Left renal cortex interstitium (tissue), 4 donors: ENCODE results near the gene GABRG3. TPM values are rescaled to one million over a fixed set of nuclear protein-coding genes. Genes with fewer than 3 reads are reported as not detected.
A peak's percentile ranks its signal among the peaks of the same experiment; 100 is the strongest.
"Not testable (repeated sequence)": the region's sequence is repeated elsewhere in the genome, so short reads cannot be mapped to it uniquely, and the experiment has no call there.

Experiments used
- DNase-seq, 4 donors: peaks; one replicate each; pipeline ENCODE4 v3.0.0-alpha.2; 2013; ENCODE audit warnings: low read depth in 4 of 4, low spot score in 2 of 4, missing footprints in 1 of 4
- polyA plus RNA-seq, 4 donors: library from polyadenylated mRNA; unstranded; fragments of 120-200 nt; gene quantifications; one replicate each; pipeline ENCODE4 v1.2.1, GENCODE V29; 2013; ENCODE audit not compliant: insufficient read length in 4 of 4

GABRG3 gene
- polyA plus RNA-seq, 4 donors: 1.3 to 2.0 (median 1.7) TPM

DNA sequence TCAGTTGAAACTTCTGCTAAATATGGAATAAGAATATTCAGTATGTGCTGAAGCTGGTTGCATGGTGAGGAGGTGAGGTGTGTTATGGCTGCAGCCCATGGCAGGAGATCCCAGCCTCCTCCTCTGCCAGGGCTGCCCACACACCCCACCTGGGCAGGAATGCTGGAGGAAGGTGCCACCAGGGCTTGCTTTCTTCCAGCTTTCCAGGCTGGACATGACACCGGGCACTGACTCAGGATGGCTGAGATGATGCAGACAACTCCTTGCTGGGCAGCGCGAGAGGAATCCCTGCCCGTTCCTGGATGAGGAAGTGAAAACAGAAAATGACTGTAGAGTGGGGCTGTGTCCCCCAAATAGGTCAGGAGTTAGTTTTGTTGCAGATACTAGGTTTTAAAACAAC, 14.1 kb downstream of the GABRG3 start:
- DNase-seq: no peak

DNA sequence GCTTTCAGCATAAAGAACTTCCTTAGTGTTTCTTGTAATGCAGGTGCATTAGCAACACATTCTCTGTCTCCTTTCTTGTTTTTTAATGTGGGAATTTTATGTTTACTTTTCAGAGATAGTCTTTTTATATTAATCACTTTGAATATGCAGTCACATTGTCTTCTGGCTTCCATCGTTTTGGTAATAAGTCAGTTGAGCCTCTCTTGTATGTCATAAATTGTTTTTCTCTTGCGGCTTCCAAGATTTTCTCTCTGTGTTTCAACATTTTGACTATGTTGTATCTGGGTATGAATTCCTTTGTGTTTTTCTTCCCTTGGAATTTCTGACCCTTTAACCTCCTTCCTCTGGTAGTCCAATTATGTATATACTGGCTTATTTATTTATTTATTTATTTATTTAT, 25.3 kb downstream of the GABRG3 start:
- DNase-seq: no peak

DNA sequence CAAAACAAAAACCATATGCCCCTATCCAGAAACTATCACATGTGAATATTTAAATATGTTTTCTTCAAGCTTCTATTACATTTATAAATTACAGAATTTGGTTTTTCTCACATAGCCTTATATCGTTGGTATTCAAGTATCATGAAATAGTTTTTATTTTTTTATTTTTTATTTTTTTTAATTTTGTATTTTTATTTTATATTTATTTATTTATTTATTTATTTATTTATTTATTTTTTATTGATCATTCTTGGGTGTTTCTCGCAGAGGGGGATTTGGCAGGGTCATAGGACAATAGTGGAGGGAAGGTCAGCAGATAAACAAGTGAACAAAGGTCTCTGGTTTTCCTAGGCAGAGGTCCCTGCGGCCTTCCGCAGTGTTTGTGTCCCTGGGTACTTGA, 32.0 kb downstream of the GABRG3 start:
- DNase-seq: not testable (repeated sequence)

DNA sequence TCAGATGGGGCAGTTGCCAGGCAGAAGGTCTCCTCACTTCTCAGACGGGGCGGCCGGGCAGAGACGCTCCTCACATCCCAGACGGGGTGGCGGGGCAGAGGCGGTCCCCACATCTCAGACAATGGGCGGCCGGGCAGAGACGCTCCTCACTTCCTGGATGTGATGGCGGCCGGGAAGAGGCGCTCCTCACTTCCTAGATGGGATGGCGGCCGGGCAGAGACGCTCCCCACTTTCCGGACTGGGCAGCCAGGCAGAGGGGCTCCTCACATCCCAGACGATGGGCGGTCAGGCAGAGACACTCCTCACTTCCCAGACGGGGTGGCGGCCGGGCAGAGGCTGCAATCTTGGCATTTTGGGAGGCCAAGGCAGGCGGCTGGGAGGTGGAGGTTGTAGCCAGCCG, 33.2 kb downstream of the GABRG3 start:
- not testable (repeated sequence) for DNase-seq

DNA sequence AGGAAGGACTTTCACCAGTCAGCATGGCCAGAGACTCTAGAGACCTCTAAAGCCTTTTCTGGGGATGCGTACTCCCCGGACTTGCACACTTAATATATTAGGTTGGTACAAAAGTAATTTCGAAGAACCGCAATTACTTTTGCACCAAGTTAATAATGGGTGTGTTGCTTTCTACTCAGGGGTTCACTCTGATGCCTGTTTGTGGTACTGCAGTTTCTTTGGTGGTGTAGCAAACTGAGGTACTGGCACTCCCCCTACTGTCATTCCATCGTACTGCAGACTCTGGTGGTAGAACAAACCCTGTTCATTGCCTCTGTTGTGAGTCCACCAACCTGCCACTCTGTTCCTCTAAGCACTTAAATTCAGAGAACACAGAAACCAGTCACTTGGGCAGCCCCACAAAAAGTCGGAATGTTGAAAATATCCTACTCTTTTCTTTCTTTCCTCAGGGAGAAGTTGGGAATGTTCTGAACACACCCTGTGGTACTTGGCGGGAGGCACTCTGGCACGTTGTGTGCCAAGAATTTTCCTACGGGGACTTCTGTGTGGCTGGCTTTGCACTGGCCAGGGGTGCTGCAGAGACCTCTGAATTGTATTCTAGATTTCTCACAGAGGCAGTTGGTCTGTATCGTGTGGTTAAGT, 46.3 kb downstream of the GABRG3 start:
- peak; percentile 16 to 59 (median 42) for DNase-seq

DNA sequence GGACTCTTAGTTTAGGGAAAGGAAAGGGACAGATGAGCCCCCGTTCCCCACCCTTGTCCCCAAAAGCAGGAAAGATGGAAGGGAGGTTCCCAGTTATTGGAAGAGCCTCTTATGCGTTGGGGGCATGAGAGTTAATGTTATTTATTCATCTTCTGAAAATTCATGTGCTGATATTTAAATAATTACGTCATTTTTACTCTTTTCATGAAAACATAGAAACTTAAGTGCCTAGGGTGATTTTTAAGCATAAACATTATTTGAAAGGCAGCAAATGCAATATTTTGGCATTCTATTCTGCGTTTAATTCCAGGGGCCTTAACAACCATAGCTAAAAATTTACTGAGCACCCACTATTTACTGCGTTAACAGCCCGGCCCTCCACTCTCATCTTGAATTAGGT, 48.7 kb downstream of the GABRG3 start:
- no peak for DNase-seq

DNA sequence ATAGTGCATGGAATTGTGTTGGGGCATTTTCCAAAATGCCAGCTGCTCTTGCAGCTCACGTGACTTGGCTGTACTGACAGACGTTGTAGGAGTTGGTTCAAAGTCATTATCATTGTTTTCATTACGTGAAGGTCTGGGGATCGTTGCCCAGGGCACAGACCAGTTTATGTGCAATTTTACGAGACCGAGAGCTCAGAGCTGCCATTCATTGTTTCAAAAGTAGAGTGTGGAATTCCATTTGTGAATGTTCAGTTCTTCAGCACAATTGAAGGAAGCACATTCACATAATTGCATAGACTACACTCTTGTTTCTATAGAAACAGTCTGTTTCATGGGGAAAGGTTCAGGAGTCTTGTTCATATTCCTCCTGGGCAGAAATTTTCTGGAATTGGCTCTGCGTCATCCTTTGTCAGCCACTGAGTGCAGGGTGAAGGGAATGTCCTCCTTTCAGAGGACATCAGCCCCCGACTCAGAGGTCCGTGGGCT, 54.5 kb downstream of the GABRG3 start:
- DNase-seq: no peak

DNA sequence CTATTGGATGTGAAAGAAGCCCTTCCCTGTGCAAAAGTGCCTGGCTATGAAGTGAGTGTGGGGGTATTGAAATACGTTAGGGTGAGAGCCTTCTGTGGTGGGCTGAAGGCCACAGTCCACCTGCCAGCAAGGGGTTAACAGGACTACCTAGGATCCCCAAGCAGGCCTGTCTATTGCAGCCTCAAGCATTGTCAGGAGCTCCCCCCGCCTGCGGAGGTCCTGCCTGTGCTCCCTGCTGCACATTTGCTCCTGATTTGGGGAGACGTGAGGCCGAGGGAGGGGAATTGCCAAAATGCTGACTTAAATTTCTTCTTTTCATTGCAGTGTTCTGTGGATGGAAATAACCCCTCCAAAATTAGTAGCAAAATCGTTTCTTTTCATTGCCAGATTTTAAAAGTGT, 56.2 kb downstream of the GABRG3 start:
- DNase-seq: no peak

DNA sequence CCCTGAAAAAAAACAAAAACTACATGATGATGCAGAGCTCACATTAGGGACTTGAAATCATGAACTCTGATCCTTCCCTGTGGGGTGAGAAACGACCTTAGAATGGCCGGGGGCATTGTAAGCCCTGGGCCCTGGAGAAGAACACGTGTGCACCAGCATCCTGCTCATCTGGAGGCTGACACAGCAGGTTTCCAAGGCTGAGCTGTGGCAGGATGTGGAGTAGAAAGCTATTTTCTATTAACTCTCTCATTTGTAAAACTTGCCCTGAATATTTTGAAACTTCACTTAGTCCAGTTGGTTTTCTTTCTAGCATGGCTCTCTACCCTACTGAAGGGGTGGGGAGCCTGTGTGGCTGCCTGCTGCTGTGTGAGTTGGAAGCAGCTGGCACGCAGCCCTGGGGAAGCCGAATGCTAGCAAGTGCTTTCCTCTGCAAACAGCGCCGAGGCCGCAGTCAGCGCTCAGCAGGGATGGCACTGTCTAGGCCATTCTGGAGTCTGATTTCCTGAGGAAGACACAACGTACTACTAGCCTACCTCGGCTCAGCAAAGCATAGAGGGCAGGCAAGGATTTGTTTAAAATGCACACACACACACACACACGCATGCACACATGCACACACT, 58.0 kb downstream of the GABRG3 start:
- no peak for DNase-seq

DNA sequence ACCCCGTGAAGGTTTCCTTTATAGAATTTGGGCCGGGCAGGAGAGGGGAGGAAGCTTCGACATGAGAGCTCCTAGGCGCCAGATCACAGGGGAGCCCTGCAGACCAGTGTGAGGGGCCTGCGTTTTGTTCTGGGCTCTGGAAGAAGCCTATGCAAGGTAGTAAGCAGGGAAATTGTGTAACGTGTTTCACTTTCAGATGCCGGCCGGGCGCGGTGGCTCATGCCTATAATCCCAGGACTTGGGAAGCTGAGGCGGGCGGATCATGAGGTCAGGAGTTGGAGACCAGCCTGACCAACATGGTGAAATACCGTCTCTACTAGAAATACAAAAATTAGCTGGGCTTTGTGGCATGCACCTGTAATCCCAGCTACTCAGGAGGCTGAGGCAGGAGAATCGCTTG, 65.2 kb downstream of the GABRG3 start:
- no peak for DNase-seq

DNA sequence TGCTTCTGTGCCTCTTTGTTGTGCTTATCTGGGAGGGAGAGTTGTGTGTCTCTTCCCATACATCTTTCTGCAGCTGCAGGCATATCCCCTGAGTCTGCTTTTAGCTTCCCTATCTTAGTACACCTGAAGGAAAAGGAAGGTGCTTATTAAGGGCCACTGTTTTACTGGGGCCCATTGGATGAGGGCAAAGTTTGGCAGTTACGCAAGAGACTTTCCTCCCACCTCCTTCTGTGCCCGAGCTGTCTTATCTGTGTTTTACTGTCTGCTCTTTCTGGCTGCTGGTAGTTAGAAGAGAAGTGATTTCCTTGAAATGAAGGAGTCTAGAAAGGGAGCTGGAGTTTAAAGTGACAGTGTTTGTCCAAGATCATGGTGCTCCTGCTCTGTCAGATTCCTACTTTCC, 66.5 kb downstream of the GABRG3 start:
- no peak for DNase-seq

DNA sequence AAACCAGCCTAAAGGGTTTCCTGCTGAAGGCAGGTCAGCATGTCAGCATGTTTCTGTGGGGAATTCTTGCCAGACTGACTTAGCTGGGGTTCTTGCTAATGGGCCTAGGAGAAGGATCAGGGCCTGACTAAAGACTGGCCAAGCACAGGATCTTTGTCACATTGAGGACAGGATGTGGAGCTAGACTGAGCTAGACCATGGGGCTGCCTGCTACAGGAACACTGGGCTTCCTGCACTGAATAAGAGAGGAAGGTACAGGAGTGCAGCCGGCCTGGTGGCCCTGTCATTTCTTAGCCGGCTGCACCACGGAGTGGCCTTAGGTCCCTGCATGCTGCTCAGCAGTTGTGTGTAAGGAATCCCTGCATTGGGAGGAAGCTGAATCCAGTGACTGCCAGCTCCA, 68.2 kb downstream of the GABRG3 start:
- no peak for DNase-seq

DNA sequence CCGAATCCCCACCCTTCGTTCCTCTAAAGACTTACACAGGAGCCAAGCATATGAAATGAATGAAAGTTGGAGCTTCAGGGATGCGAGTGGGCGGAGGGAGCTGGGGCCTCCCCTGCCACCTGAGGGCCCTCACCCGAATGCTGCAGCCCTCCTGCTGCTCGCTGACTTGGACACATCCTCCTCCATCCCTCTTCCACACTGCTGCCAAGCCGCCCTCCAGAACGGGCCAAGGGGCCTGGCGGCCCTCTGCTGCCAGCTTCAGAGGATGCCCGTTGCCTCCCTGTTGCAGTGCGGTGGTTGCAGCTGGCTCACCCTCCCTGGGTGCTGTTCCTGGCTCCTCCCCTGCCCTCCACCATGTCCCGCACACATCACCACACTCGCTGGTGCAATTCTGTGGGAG, 71.2 kb downstream of the GABRG3 start:
- DNase-seq: no peak

DNA sequence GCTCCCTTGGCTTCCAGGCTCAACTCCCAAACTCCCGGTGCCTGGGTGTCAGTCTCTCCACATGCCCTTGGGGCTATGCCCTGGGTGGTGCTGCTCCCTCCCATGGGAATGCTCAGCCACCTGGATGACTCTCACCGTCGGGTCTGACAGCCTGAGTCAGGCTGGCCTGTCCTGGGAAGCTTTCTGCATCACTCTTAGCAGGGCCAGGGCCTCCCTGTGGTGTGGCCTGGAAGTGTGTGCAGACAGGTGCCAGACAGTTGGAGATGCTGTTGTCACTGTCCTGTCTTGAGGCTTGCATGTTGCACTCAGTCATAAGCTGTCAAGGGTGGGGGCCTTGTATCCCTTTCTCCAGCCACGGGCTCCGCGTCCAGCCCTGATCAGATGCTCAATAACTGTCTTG, 71.7 kb downstream of the GABRG3 start:
- DNase-seq: no peak

DNA sequence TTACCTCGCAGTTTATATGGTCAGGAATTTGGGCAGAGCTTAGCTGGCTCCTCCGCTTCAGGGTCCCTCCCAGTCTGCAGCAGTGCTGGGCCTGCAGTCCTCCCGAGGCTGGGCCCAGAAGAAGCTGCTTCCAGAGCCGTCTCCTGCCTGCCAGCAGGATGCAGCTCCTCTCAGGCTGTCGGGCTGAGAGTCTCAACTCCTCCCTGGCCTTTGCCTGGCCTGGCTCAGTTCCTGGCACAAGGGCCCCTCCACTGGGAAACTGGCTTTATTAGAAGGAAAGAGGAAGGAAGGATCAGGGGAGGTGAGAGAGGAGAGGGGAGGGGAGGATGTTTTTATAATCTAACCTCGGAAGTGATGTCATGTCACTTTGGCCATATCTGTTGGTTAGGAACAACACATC, 72.8 kb downstream of the GABRG3 start:
- DNase-seq: no peak

DNA sequence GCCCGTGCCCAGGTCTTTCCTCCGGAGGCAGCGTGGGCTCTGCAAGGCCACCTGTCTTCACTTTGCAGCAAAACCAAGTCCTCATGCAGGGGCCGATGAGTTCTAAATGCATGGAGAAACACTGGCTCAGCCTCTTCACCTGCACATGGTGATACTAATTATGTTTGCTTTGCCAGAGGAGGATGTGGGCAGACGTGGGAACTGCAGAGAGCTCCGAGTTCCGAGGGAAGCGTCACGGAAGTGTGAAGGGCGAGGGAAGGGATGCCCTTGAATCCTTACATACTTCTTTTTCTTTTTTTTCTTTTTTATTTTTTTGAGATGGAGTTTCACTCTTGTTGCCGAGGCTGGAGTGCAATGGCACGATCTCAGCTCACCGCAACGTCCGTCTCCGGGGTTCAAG, 74.8 kb downstream of the GABRG3 start:
- DNase-seq: no peak

DNA sequence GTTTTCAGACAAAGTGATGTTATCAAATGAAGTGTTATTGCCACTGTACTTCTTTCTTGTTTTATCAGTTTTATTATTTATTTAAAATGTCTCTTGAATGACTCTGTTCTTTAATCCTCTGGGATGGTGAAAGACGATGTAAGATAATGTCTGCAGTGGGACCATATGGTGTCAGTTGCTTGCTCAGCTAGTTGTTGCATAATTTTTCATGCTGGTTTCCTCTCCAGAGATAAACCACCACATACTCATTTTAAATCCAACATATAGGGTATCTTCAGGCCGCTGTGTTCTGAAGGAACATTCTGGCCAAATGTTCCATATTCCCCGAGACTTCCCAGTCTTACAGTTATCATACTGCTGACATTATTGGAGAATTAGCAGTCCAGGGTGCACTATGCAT, 75.9 kb downstream of the GABRG3 start:
- no peak for DNase-seq

DNA sequence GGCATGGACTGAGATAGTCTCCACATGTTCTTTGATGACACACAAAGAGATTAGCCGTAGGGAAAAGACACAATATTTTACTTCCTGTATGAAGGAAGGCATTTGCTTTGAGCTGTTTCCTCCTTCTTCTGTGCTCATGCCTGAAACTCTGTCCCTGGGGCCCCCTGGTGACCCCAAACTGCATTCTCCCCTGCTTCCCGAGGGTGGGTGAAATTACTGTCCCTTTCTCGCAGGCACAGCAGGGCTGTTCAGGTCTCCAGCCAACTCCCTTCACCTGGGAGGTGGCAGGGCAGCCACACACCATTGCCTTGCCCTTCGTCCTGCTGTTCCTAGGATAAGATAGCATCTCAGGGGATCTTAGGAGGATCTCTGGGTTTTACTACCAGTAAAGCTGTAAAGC, 79.2 kb downstream of the GABRG3 start:
- no peak for DNase-seq

DNA sequence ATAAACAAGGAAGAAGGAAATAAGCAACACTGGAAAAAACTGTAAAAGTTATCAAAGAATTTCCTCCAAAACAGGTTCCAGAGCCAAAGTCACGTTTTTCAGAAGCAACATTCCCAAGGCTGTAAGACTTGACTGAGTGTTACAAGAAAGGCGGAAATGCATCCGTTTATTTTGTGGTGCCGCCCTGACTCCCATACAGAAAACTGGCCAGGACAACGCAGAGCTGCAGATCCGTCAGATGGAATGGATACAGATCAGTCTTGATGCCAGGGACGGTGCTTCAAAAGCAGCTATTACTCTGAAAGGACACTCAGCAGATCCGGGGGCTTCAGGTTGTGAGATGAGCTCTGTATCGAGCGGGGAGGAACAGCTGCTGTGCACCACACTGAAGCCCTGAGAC, 83.4 kb downstream of the GABRG3 start:
- DNase-seq: no peak

DNA sequence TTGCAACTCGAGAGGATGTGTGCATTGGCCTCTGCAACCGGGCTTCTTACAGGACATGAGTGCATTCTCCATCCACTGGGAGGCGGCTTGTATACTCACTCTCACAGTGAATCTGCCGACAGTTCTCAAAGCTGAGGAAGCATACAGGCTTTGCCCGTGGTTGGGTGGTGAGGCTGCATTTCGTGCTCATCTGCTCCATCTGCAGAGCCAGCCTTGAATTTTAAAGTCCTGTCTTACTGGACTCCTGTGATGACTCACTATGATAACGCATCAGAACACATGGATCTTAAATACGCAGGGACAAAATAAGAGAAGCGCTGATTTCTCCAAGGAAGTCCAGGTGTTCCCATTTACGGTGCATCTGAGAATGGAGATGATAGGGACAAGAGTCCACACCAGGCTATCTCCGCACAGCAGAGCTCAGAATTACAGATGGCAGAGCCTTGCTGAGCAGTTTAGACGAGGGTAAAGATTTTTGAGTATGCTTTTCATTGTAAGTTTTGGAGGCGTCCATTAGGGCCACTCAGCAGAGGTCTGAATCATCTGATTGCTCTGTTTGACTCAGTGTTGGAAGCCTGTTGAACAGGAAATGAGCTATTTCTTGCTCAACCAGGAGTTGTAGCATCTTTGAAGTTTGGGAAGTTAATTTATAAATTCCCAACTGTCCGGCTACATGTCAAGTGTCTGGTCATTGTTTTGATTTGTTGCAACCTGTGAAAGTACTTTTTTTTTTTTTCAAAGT, 87.1 kb downstream of the GABRG3 start:
- no peak for DNase-seq

DNA sequence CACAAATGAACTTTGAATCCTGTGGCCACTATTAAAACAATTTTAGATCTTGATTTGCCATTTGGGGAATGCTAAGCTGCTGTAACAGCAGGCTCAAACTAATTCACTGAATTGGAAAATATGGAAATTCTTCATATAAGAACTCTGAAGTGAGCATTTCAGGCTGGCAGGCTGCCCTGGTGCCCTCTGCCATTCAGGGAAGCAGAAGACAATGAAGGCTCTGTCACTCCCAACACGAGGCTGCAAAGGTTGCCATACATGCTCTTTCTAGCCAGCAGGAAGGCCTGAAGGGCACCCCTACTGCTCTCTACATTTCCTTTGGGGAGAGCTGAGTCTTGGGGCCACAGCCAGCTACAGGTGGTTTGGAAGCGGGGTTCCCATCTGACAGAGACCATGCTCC, 88.0 kb downstream of the GABRG3 start:
- no peak for DNase-seq

DNA sequence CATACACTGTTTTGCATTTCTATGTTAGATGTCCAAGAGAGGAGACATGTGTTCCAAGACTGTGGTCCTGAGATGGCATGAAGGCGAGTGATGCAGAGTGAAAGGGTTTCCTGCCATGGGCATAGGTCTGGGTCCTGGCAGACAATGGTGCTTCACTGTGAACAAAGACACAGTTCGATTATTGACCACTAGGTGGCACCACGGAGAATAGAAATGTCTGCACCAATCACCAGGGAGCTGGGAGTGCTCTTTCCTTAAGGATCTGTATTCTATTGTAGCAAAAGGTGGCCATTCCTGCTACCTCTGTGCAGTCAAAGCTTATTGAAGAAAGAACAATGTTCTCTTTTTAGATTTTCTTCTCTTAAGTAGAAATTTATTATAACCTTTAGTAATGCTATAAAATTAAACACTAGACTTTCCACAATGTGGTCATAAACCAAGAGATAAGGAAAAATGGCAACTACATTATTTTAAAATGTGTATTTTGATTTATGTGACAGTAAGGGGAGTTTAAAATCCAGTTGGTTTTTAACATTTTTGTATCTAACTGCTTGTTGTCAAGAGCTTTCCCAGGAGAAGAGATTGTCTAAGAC, 88.7 kb downstream of the GABRG3 start:
- peak in 2 of 4 donors; percentile 11 to 38 for DNase-seq
